HG03039 (cell line): ENCODE results near the gene TNFRSF13B.
"Not testable (repeated sequence)": the region's sequence is repeated elsewhere in the genome, so short reads cannot be mapped to it uniquely, and the experiment has no call there.

Experiments used
- ATAC-seq: cut with Tn5 transposase; IDR thresholded peaks from one replicate; pipeline ENCODE4 v1.9.1; 2021; ENCODE audit warnings: mild to moderate bottlenecking, moderate library complexity; ENCODE audit not compliant: unreplicated experiment

Gene TNFRSF13B

GRCh38 chr17:16968786-16969185 is 3.1 kb downstream of the TNFRSF13B start:
- ATAC-seq: no peak

- no peak for ATAC-seq
Measured at GRCh38 chr17:16962804-16963203, 9.1 kb downstream of the TNFRSF13B start.

DNA sequence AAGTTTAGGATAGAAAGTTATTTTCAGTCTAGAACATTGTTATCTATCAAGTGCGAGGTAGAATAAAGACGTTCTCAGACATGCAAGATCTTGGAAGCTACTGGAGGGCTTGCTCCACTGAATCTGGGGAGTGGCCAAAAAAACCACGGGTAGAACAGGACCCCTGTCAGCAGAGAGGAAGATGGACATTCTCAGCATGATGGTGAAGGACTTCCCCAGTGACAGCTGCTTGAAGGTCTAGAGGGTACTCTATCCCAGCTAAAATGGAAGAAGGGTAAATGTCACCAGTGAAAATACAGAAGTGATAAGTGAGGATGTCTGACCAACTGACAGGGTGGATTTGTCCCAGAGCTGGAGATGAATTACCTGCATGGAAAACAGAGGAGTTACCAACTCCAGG is 10.1 kb downstream of the TNFRSF13B start:
- ATAC-seq: no peak

DNA sequence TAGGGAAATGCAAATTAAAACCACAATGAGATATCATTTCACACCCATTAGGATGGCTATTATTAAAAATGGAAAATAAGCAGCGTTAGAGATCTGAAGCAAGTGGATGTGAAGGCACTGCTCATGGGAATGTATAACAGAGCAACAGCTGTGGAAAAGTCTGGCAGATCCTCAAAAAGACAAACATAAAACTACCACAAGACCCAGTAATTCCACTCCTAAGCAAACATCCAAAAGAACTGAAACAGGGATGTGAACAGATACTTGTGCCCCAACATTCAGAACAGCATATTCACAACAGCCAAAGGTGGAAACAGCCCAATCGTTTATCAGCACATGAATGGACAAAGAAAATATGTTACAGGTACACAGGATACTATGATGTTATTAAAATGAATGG is 10.9 kb downstream of the TNFRSF13B start:
- ATAC-seq: not testable (repeated sequence)

DNA sequence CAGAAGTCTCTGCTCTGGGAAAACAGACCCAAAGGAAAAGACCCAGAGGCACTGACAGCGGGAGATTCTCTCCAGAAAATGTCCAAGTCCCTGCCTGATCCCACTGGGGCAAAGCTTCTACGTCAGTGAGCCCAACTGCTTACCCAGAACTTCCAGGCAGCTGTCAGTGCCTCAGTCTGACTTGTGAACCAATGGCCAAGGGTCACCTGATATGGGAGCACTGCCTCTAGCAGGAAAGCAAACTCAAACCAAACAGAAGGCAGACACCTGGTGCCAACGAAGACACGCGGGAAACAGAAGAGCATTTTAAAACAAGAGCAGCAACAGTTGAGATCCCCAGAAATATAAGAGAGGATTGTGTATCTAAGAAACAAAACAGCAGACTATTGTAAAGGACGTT is 16.9 kb downstream of the TNFRSF13B start:
- not testable (repeated sequence) for ATAC-seq

- ATAC-seq: no peak
Measured at GRCh38 chr17:16954521-16954920, 17.4 kb downstream of the TNFRSF13B start.

DNA sequence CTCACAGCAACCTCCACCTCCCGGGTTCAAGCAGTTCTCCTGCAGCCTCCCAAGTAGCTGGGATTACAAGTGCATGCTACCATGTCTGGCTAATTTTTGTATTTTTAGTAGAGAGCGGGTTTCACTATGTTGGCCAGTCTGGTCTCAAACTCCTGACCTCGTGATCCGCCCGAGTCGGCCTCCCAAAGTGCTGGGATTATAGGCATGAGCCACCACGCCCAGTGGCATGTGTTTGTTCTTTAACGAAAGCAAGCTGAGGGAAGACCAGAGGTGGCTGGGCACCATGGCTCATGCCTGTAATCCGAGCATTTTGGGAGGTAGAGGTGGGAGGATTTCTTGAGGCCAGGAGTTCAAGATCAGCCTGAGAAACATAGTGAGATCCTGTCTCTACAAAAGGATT is 18.1 kb downstream of the TNFRSF13B start:
- no peak for ATAC-seq

DNA sequence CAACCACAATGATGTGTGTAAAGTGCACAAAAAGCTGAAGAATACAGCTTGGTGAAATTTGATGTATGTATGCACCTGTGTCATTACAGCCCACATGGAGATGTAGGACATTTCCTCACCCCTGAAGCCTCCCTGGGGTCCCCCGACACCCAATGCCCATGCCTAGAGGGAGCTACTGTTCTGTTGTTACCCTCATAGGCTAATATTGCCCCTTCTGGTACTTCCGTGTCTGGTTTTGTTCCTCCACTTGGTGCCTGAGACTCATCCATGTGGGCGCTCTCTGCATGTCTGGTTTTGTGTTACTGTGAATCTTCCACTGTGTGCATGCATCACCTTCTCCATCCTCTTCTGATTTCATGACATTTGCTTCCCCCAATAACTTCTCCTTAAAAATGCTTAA is 18.6 kb downstream of the TNFRSF13B start:
- ATAC-seq: no peak

GRCh38 chr17:16952401-16952800 is 19.5 kb downstream of the TNFRSF13B start:
- no peak for ATAC-seq

DNA sequence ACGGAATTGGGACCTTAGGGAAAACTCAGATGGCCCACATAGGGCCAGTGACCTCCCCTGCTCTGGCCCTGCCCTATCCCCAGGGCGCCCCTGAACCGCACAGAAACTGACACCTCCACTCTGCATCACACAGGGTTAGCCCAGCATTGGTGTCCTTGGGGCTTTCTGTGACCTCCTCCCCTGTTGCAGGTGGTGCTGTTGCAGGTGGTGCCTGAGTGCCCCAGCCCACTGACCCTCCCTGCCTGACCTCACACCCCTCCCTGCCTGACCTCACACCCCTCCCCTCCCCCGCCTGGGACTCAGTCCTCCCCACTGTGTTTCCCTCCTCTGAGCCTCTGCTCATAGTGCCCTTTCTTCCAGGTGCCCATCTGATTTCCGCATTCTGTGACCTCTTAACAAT is 21.4 kb downstream of the TNFRSF13B start:
- no peak for ATAC-seq

- no peak for ATAC-seq
Measured at GRCh38 chr17:16948587-16949376, 23.1 kb downstream of the TNFRSF13B start.

DNA sequence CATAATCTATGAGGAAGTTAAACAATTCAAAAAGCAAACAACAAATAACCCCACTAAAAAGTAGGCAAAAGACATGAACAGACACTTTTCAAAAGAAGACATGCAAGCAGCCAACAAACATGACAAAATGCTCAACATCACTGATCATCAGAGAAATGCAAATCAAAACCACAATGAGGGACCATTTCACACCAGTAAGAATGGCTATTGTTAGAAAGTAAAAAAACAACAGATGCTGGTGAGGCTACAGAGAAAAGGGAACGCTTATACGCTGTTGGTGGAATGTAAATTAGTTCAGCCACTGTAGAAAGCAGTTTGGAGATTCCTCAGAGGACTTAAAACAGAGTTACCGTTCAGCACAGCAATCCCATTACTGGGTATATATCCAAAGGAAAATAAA is 24.4 kb downstream of the TNFRSF13B start:
- ATAC-seq: no peak

DNA sequence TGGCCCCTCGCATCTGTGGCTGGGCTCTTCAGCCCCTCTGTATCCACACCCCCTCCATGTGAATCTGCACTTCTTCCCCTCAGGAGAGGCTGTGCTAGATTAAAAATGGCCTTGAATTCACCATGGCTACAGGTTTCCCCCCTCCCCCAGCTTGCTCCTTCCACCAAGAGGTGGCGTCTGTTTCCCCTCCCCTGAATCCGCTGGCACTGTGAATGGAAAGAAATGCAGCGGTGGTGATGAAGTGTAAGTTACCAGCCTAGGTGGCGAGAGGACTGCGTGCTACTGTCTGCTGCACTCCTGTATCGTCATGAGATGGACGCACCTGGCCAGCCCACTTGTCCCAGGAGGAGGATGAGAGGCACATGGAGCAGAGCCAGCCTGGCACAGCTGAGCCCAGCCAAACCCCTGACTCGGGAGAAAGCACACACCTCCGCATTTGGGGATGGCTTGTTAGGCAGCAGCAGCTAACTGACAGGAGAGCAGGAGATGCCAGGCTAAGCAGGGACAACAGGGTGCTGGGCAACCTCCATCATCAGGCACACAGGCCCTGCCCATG is 26.2 kb downstream of the TNFRSF13B start:
- no peak for ATAC-seq

DNA sequence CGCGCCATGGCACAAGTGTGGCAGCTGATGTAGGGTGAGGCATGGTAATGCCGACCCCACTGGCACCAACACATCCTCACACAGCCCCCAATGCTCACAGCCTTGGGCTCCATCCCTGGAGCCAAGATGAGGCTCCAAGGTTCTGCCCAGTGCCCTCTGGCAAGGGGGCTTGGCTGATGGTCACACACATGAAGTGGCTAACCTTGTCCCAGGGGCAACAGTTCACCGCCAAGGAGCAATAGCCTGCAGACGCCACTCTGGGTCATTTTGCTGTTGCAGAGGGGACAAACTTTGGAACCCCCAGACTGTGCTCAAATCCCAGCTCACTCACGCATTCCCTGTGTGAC is 26.8 kb downstream of the TNFRSF13B start:
- no peak for ATAC-seq

DNA sequence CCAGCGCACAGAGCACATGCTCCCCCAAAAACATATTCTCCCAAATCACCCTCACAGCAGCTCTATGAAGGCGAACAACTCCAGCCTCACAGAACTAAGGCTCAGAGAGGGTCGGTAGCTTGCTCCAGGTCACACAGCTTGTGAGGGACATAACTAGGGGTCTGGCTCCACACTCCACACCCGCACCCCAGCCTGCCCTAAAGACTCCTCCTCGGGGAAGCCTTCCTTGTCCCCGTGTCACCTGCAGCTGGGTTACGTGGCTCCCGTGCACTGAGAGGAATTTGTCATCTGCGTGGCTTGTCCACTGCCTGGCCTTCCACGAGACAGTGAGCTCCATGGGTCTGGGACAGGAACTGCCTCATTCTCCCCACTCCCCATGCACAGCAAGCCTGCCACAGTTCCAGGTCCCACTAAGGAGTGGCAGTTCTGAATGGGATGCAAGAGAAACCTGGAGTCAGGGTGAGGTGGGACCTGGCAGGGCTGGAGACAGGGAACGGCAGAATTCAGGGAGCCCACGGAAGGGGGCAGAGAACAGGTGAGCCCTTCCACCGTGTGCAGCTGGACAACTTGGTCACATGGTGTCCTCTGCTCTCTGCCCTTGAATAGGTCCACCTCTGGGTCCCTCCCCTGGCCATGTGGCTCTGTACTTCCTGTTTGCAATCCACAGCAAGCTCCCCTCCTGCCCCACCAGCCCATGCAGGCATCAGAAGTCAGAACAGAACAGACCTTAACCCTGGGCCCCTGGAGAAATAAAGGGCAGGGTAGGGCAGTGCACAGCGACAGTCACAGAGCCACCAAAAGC is 27.4 kb downstream of the TNFRSF13B start:
- ATAC-seq: no peak

GRCh38 chr17:16943541-16944333 is 28.2 kb downstream of the TNFRSF13B start:
- ATAC-seq: no peak

GRCh38 chr17:16943032-16943352 is 28.9 kb downstream of the TNFRSF13B start:
- no peak for ATAC-seq

GRCh38 chr17:16942141-16943031 is 29.5 kb downstream of the TNFRSF13B start:
- no peak for ATAC-seq

DNA sequence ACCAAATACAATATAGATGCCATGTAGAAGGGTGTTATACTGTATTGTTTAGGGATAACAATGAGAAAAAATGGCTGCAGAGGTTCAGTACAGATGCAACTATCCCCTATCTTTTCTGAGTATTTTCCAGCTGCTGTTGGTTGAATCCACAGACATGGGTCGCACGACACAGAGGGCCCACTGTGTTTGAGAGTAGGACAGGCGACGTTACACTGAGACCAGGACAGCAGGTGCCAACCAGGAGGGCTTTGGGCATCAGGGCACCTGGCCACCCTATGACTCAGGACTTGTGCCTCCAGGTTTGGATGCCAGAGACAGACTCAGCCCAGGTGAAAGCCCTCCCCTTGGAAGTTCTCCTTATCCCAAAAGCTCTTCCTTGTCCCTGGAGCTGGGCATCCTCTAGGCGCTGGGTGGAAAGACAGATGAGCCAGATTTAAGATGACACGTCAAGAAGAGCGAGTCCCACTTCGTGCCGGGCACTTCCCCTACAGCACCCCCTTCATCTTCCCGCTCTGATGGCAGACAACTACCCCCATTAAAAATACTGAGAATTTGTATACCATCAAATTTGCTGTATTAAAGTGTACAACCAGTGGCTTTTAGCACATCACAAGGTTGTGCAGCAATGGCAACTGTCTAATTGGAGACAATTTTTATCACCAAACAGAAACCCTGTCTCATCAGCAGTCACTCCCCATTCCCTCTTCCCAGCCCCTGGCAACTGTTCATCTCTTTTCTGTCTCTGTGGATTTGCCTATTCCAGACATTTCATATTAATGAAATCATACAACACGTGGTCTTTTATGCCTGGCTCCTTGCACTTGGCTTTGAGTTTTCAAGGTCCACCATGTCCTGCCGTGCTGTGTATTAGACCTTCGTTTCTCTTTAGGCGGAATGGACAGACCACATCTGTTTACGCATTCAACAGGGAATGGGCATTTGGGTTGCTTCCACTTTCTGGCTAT is 30.6 kb downstream of the TNFRSF13B start:
- no peak for ATAC-seq
